DOHH2 (cell line): ENCODE data around the gene TOP2A.

Experiments
- EZH2phosphoT487 ChIP-seq: fragments of 200-600 bp; sonication (generic); IDR thresholded peaks from 2 replicates; pipeline ENCODE4 v1.6.1; 2017; ENCODE audit warnings: borderline replicate concordance, mild to moderate bottlenecking, antibody characterized with exemption, low read length, moderate library complexity, mixed read lengths
- TF ChIP-seq, protein P1 (sequence below): fragments of 200-600 bp; sonication (generic); IDR thresholded peaks from one replicate; pipeline ENCODE4 v1.5.1; 2014; ENCODE audit warnings: antibody characterized with exemption, mild to moderate bottlenecking, low read depth, low read length; ENCODE audit not compliant: poor library complexity, severe bottlenecking

DNA sequence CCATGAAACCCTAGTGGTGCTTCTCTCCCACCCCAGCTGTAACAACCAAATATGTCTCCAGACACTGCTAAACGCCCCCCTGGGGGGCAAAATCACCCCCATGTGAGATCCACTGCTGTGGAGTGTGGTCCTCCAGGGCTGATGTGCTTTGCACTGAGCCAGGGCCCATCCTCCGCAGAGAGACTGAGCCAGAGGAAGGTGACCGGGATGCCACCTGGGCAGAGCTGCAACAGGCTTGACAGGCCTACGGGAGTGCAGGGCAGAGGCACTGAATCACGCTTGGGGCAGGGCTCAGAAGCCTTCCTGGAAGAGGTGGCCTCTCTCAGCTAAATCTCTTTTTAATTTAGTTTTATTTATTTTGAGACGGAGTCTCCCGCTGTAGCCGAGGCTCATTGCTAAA, 57.6 kb downstream of the TOP2A start:
- TF ChIP-seq, protein P1, sequence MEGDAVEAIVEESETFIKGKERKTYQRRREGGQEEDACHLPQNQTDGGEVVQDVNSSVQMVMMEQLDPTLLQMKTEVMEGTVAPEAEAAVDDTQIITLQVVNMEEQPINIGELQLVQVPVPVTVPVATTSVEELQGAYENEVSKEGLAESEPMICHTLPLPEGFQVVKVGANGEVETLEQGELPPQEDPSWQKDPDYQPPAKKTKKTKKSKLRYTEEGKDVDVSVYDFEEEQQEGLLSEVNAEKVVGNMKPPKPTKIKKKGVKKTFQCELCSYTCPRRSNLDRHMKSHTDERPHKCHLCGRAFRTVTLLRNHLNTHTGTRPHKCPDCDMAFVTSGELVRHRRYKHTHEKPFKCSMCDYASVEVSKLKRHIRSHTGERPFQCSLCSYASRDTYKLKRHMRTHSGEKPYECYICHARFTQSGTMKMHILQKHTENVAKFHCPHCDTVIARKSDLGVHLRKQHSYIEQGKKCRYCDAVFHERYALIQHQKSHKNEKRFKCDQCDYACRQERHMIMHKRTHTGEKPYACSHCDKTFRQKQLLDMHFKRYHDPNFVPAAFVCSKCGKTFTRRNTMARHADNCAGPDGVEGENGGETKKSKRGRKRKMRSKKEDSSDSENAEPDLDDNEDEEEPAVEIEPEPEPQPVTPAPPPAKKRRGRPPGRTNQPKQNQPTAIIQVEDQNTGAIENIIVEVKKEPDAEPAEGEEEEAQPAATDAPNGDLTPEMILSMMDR, result no peak
- TF ChIP-seq EZH2phosphoT487, result no peak
